GM21367 (cell line): ENCODE data around the gene FAM98C.

Source experiments
- ATAC-seq: cut with Tn5 transposase; IDR thresholded peaks from one replicate; pipeline ENCODE4 v1.9.1; 2021; ENCODE audit not compliant: unreplicated experiment

The FAM98C gene

DNA sequence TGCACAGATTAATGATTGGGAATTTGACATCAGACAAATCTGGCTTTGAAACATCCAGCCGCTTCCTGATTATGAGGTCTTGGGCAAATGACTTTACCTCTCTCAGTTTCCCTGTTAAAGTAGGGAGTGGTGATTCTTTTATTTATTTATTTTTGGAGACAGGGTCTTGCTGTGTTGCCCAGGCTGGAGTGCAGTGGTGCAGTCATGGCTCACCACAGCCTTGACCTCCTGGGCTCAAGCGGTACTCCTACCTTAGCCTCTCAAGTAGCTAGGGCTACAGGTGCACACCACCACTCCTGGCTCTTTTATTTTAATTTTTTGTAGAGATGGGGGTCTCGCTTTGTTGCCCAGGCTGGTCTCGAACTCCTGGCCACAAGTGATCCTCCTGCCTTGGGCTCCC is 25.8 kb upstream of the FAM98C start:
- no peak for ATAC-seq

DNA sequence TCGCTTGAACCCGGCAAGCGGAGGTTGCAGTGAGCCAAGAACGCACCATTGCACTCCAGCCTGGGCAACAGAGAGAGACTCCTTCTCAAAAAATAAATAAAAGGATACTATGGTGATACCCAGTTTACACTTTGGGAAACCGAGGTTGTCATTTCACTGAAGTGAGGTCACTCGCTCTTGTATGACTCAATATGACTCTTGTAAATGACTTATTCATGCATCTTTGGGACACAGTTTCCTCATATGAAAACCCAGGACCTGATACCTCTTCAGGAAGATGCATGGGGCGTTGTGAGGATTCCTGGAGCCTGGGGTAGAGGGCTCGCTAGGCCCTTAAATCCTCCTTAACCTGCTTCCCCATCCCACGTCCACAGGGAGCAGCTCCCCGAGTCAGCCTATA is 24.0 kb upstream of the FAM98C start:
- no peak for ATAC-seq

- ATAC-seq, result no peak
Measured at GRCh38 chr19:38381138-38381537, 21.8 kb upstream of the FAM98C start.

DNA sequence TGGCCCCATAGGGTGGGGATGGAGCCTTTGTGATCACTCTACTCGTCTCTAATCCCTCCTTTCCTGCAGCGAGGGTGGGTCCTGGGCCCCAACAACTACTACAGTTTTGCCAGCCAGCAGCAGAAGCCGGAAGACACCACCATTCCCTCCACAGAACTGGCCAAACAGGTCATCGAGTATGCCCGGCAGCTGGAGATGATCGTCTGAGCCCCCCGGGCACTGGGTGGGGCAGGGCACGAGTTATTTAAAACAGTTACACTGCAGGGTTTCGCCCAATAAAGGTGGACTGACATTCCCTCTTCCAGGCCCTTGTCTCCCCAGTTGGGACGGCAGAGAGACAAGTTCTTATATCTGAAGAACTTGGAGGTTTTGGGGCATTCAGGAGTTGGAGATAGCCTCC is 19.7 kb upstream of the FAM98C start:
- ATAC-seq, result no peak

DNA sequence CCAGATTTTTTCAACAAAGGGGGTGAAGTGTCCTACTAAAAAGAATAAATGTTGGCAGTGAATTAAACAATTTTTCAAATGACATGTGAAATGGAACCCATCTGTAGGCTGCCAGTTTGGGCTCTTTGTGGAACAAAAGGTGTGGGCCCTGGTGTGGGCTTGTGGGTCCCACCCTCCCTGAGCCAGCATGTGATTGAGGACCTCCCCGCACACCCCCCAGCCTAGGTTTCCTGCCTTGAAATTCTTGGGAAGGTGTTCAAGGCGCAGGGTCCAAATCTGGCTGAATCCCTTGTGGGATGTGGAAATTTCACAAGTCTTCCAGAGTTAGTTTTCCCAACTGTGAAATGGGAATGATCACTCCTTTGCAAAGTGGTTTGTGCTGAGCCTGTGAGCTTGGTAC is 19.1 kb upstream of the FAM98C start:
- ATAC-seq, result no peak

DNA sequence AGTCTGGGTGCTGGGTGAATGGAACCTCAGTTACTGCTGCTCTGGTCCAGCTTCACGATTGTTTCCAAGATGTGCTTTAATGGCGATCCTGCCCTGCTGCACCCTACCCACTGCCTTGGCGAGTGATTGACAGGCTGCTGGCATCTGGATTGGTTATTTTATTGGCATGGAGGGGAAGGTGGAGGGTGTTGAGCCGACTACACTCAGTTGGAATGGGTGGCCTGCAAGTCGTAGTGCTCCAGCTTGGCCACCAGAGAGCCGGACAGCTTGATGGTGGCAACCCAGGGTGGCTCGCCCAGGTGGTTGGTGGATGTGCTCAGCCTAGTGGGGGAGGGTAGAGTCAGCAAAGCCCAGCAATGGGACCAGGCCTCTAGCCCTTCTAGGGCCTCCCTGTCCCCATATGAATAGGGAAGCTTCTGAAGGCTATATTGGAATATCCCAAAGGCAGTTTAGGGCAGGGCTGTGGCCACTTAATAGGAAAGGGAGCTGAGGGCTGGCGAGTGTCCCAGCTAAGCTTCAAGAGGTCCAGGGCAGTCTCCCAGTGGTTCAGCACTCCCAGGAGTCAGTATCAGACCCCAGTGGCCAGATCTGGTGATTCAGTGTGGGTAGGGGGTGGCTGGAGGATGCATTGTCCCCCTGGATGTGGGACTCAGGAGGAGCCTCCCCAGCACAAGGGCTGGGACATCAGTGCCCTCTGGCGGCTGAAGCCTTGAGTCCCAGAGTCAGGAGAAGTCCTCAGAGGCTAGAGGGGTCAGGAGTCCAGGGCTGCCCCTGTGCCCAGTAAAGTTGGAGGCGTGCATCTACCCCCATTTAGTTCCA is 18.5 kb upstream of the FAM98C start:
- ATAC-seq, result no peak

DNA sequence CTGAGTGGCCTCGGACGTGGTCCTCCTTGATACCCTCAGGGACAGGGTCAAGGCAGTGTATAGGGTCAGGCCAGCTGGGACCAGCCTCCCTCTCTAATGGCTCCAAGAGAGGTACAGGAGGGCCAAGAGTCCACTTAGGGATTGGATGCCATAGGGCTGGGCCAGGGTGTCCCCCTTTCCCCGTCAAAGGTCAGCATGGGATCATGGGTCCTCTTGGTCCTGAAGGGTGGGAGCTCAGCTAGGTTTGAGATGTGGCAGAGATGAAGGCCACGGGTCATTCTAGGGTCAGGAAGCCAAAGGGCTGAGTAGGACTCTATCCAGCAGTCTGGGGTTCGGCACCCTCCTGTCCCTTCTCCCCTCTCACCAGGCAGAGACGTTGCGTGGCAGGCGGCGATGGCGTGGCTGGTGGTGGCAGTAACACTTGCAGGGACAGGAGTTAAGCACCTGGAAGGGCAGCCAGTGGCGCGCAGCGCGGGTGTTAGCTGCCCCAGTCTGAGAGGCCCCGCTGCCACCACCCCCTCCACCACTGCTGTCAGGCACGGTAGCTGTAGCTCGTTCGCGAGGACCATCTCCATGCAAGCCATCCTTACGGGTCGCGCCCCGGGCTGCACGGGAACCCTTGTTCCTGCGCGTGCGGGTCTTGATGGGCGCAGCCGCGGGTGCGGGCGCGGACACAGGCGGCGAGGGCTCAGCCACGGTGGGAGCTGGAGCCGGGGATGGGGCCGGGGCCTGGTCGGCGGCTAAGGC is 17.7 kb upstream of the FAM98C start:
- no peak for ATAC-seq

DNA sequence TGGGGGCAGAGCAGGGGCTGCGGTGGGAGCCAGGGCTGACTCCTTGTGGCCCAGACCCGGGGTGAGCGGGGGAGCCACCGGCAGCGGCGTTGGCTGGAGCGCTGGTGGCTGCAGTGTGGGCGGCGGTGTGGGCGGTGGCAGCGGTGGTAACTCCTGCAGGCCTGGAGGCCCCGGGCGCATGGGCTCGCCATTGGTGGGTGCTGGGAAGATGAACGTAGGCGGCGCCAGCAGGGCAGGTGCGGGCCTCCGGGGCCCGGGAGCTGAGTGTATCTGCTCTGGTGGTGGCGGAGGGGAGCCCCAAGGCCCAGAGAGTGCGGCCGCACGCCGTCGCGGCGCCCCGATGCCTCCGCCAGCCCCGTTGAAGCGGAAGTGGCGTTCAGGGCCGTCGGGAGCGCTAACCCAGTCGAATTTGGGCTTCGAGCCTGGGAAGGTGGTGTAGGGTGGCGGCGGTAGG is 17.1 kb upstream of the FAM98C start:
- no peak for ATAC-seq

- no peak for ATAC-seq
Measured at GRCh38 chr19:38386300-38386970, 16.5 kb upstream of the FAM98C start.

GRCh38 chr19:38386971-38387549 is 15.8 kb upstream of the FAM98C start:
- ATAC-seq, result no peak

DNA sequence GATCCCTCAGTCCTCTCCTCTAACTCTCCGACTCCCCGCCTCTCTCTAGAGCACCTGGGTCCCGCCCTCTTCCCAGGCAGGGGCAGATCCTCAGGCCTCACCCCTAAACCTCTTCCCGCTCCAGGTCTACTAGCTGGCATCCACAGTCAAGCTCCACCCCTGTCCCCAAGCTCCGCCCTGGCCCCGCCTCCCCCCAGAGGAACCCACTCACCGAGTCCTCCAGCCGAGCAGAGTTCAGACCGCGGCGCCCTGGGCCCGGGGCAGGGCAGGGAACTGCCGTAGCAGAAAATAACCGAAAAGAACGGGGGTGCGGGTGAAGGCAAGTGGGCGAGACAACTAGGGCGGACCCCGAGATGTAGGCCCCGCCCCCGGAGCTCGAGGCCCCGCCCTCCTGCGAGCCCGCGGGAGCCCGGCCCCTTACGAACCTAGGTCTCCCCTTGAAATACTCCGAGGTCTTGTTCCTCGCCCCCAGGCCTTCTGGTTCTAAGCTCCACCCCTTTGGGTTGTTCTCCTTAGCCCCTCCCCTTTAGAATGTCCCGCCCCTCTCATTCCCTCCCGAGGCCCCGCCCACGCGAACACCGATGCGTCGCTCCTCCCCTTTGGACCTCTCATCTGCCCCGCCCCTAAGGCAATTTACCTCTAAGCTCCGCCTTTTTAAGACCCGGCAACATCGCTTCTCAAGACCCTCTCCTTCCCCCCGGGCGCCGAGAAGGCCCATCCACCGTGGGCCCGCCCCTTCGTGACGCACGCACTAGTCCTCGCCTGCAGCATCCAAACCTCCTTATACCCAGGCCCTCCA is 15.1 kb upstream of the FAM98C start, which contains the start of gene GGN:
GGN (minus strand) TSS at position 485 of the 799 bp plus-strand sequence. CDS start 773 bp downstream, outside the sequence.
- ATAC-seq, result no peak

DNA sequence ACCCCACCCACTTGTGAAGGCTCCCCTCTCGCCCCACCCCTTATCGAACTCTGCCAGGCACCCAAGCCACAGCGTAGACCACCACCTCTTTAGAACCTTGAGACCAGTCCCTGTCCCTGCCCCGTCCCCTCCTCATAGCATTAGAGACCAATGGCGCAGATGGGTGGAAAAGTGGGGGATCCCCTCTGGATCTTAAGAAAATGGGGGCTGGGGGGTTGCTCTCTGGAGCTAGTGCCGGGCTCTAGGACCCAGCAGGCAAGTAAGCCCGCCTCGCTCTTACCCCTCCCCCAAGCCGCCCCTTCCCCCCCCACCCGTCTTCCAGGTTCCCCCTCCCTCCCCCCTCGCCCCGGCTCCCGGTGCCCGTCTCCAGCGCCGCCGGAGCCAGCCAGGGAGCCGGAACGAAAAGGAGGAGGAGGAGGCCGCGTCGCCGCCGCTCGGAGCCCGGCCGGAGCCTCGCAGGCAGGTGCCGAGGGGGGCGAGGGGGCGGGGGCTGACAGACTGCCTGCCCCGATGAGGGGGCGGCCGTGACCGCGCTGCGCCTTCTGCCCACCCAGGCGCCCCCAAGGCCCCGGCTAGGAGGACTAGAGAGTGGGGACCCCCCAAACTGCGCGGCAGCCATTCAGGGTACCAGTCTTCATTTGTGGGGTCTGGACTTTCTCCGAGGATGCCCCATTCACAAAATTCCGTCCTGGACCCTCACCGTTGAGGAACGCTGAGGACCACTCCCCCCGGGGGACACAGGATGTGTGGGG is 14.4 kb upstream of the FAM98C start, which contains the start of gene SPRED3:
SPRED3 (plus strand) TSS at position 349 of the 752 bp plus-strand sequence. CDS start 1,606 bp downstream, outside the sequence.
- ATAC-seq, result no peak

- no peak for ATAC-seq
Measured at GRCh38 chr19:38389101-38389925, 13.6 kb upstream of the FAM98C start.

- ATAC-seq, result no peak
Measured at GRCh38 chr19:38389957-38390924, 12.7 kb upstream of the FAM98C start.

DNA sequence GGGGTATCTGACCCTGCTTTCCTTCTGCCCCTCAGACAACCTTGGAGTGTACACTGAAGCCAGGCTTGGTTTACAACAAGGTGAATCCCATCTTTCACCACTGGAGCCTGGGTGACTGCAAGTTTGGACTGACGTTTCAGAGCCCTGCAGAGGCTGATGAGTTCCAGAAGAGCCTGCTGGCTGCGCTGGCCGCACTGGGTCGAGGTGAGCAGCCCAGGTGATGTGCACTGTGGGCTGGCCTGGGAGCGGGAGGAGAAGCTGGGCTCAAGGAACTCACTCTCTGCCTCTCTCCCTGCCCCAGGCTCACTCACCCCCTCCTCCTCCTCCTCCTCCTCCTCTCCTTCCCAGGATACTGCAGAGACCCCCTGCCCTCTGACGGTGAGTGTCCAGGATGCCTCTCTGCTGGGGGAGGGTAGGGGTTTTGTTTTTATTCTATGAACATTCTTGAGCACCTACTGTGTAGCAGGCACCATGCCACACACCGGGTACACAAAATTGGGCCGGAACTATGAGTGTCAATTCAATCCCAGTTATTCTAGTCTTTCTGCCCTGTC is 10.9 kb upstream of the FAM98C start:
- no peak for ATAC-seq

- ATAC-seq, result no peak
Measured at GRCh38 chr19:38392707-38393308, 10.1 kb upstream of the FAM98C start.

DNA sequence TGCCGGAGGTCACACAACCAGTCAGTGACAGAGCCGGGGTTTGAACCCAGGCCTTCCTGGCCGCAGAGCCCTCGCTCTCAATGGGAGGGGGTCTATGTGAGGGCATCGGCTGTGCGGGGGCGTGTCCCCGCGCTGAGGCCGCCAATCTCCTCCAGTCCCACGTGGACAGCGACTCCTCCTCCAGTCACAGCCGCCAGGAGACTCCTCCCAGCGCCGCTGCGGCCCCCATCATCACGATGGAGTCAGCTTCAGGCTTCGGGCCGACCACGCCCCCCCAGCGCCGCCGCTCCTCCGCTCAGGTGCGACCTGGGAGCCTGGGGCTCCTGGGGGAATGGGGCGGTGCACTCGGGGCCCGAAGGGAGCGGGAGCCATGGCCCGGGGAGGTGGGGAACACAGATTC is 8.4 kb upstream of the FAM98C start:
- no peak for ATAC-seq
